AG04449 (cell line): ENCODE results near the gene IL1RAPL2.

Experiments used
- CTCF ChIA-PET: fragments of 350-600 bp; formaldehyde crosslinking; extraction: SDS; loops from one replicate; lab custom pipeline; 2021; ENCODE audit warnings: antibody characterized with exemption; lab: Yijun Ruan, JAX
- POLR2A ChIA-PET: fragments of 400-600, 350-600 bp; formaldehyde crosslinking; extraction: SDS; loops from one replicate; lab custom pipeline; 2020; ENCODE audit warnings: antibody characterized with exemption, inconsistent platforms; lab: Yijun Ruan, JAX
- DNase-seq: peaks from one replicate; pipeline ENCODE4 v3.0.0-alpha.2; 2010; ENCODE audit warnings: low read depth, low spot score
- H3K4me3 ChIP-seq: 2 replicates; pipeline ENCODE4 v1.5.1; 2011; ENCODE audit warnings: low read depth, mild to moderate bottlenecking, control low read depth, low read length
- TF ChIP-seq, protein P1 (sequence below): IDR thresholded peaks from one replicate; pipeline ENCODE4 v1.5.1; 2011; ENCODE audit warnings: mild to moderate bottlenecking, moderate library complexity, low read length, control low read depth, inconsistent platforms; ENCODE audit not compliant: insufficient read depth; ENCODE audit errors: missing control alignments

Gene IL1RAPL2

DNA sequence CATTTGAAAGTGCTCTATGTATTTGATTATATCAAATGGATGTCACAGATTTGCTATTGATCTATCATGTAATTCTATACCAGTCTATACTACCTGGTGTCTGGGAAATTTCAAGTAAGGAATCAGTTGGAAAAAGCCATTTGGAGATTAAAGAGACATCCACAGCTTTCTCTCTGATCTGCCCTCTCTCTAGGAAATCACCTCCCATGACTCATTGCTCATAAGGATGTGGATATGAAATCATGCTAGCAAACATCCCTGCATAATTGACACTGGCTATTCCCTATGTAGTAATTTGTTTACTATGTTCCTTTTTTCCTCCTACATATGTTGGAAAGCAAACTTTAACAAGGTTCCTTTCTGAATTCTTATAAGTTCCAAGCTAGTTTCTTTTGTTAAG lies 560.2 kb downstream of the IL1RAPL2 start:
- TF ChIP-seq, protein P1, sequence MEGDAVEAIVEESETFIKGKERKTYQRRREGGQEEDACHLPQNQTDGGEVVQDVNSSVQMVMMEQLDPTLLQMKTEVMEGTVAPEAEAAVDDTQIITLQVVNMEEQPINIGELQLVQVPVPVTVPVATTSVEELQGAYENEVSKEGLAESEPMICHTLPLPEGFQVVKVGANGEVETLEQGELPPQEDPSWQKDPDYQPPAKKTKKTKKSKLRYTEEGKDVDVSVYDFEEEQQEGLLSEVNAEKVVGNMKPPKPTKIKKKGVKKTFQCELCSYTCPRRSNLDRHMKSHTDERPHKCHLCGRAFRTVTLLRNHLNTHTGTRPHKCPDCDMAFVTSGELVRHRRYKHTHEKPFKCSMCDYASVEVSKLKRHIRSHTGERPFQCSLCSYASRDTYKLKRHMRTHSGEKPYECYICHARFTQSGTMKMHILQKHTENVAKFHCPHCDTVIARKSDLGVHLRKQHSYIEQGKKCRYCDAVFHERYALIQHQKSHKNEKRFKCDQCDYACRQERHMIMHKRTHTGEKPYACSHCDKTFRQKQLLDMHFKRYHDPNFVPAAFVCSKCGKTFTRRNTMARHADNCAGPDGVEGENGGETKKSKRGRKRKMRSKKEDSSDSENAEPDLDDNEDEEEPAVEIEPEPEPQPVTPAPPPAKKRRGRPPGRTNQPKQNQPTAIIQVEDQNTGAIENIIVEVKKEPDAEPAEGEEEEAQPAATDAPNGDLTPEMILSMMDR, result no peak
- ChIA-PET POLR2A (no interaction called here), CTCF (no interaction called here)
- no peak overlapping the region for H3K4me3 ChIP-seq
- DNase-seq, result no peak

DNA sequence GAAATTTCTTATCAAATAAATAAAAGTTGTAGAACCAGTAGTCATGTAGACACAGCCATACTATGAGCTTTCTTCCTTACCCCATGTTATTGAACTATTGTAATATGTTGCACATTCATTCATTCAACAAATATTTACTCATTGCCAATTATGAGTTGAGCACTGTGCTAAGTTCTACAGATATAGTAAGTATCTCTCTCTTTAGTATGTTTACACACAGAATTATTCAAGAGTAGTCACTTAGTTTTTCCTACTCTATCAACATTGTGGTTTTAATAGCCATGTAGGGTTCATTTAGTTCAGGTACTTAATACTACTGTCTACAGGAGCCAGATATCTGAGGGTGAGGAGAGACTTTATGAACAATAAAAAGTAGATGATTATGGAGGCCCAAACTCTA lies 568.3 kb downstream of the IL1RAPL2 start:
- no peak for DNase-seq
- H3K4me3 ChIP-seq, result no peak overlapping the region
- ChIA-PET POLR2A (no interaction called here), CTCF (no interaction called here)
- TF ChIP-seq, protein P1, result no peak

DNA sequence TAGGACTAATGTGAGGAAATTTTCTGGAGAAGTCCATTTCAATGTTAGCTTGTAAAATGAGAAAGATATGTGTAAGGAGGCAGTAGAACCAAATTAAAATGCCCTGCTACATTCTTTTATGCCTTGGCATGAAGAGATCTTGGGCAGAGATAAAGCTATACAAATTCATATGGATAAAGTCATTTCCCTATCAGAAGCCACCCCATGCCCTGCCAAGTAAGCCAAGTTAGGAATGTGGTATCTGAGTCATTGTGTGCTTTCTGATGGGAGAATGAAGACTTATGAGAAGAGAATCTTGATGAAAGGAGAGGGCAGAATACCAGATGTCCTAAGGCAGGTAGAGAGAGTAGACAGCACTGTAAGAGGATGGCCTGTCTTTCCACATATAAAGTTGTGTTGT lies 570.8 kb downstream of the IL1RAPL2 start:
- no peak for DNase-seq
- CTCF ChIA-PET, result no interaction called here
- POLR2A ChIA-PET, result no interaction called here
- no peak overlapping the region for H3K4me3 ChIP-seq
- TF ChIP-seq, protein P1, result no peak

DNA sequence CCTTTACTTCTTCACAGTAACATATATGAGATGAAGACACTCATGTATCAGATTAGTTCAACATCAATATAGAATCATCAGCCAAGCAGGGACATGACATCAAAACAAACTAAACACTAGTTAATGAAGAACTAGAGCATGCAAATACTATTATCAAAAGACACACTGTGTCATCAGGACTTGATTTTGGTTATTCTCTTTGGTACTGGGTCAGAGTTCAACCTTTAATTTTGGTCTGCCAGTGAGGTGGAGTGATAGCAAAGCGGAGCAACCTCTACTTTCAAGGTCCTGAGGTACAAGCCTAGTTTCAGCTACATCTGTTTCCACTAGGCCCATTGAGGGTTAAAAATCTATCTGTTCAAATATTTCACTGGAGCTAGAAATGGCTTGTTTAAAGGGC lies 584.0 kb downstream of the IL1RAPL2 start:
- CTCF ChIA-PET, result no interaction called here
- POLR2A ChIA-PET, result no interaction called here
- H3K4me3 ChIP-seq, result no peak overlapping the region
- DNase-seq, result no peak
- TF ChIP-seq, protein P1, result no peak

DNA sequence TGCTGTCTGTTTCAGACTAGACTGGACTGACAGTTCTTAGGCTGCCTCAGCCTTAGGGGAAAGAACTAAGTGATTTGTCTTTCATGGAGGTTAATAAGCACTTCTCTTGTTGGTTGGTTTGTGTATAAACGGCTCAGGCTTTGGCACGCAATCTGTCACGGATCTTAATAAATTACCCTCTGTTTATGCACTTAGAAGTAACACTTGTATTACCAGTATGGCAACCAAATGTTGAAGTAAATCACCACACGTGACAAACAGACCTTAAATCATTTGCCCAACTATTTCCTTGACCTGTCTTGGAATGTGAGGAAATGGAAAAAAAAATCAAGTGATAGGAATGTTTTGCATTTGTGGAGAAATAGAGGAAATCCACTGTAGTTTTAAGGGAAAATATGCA lies 584.6 kb downstream of the IL1RAPL2 start:
- CTCF ChIA-PET, result no interaction called here

DNA sequence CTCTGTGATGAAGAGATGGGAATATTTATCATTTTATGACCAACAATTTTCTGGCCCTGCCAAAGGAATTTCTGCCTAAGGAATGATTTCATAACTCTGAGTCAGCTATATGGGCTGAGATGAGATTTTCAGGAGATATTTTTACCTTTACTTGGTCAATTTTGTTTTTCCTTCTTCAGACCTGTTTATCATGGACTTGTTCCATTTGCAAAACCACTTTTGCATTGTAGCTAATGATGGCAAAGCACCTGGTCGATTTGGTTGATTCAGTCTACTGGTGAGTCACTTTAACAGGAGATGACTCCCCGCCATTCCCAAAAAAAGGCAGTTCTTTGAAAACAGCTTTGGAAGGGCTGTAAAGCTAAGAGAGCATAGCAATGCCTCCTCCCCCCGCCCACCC lies 601.2 kb downstream of the IL1RAPL2 start:
- H3K4me3 ChIP-seq, result no peak overlapping the region
- no peak for DNase-seq
- TF ChIP-seq, protein P1, result no peak
- ChIA-PET CTCF (no interaction called here), POLR2A (no interaction called here)

More for the DNA sequence above, 584.6 kb downstream of the IL1RAPL2 start:
- no peak overlapping the region for H3K4me3 ChIP-seq
- TF ChIP-seq, protein P1, result no peak
- POLR2A ChIA-PET, result no interaction called here
- no peak for DNase-seq

DNA sequence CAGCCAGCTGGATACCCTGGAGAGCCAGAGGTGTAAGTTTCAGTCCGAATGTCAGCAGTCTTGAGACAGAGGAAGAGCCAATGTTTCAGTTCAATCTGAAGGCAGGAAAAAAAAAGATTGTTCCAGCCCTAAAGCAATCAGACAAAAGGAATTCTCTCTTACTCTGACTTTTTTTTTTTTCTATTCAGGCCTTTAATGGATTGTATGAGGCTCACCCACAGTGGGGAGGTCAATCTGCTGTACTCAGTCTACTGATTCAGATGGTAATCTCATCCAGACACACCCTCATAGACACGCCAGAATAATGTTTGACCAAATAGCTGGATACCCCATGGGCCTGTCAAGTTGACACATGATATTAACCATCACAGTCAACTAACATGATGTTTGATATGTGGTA lies 602.6 kb downstream of the IL1RAPL2 start:
- ChIA-PET POLR2A (no interaction called here), CTCF (no interaction called here)
- TF ChIP-seq, protein P1, result no peak
- DNase-seq, result no peak
- H3K4me3 ChIP-seq, result no peak overlapping the region
